A549 (cell line): ENCODE results near the gene ZNF652. TPM values are rescaled to one million over a fixed set of nuclear protein-coding genes. Genes with fewer than 3 reads are reported as not detected.

Experiments used
- ATAC-seq, 2 experiments: fragments of 200-7000 bp in 1 of 2; fragments of >200 bp in 1 of 2; cut with Nextera tagmentation in 1 of 2; cut with Tn5 transposase in 1 of 2; 3 replicates each; pipeline versions ENCODE4 v1.8.0 to v1.9.1; 2018 to 2020; ENCODE audit warnings: mild to moderate bottlenecking in 1 of 2, moderate library complexity in 1 of 2
- CTCF ChIA-PET: fragments of 300-600 bp; sonication (Branson Sonifier 250); formaldehyde crosslinking; extraction: SDS; loops from one replicate; lab custom pipeline; 2021; ENCODE audit warnings: antibody characterized with exemption, inconsistent platforms; lab: Yijun Ruan, JAX
- POLR2A ChIA-PET: fragments of 350-600 bp; formaldehyde crosslinking; extraction: SDS; loops from one replicate; lab custom pipeline; 2021; ENCODE audit warnings: antibody characterized with exemption, inconsistent platforms; lab: Yijun Ruan, JAX
- DNase-seq, 2 experiments: peaks; one replicate each; pipeline versions ENCODE4 v3.0.0 to v3.0.0-alpha.2; 2011 to 2016; ENCODE audit warnings: low read depth in 1 of 2, low spot score in 1 of 2
- FAIRE-seq: peaks from 2 replicates; lab custom pipeline; 2011; peaks lifted over from hg19 to GRCh38; lab: Jason Lieb, UNC
- H3K27ac ChIP-seq, 2 experiments: fragments of >200 bp; sonication (Bioruptor Twin); formaldehyde crosslinking; 3 replicates each; pipeline ENCODE4 v1.5.1; 2016 to 2017
- H3K4me1 ChIP-seq: fragments of >200 bp; sonication (Bioruptor Twin); formaldehyde crosslinking; 3 replicates; pipeline ENCODE4 v1.6.1; 2016
- H3K4me2 ChIP-seq: fragments of >200 bp; sonication (Bioruptor Twin); formaldehyde crosslinking; 3 replicates; pipeline ENCODE4 v1.6.1; 2016
- H3K4me3 ChIP-seq: fragments of >200 bp; sonication (Bioruptor Twin); formaldehyde crosslinking; 3 replicates; pipeline ENCODE4 v1.5.1; 2016
- H3K9me3 ChIP-seq: fragments of >200 bp; sonication (Bioruptor Twin); formaldehyde crosslinking; 3 replicates; pipeline ENCODE4 v1.6.1; 2016
- EP300 ChIP-seq, 2 experiments: fragments of >200 bp; sonication (Bioruptor Twin); formaldehyde crosslinking; IDR thresholded peaks; 2 replicates in 1 of 2; 3 replicates in 1 of 2; pipeline ENCODE4 v1.6.1; 2016 to 2017
- ESRRA ChIP-seq: fragments of 150-350 bp; IDR thresholded peaks from 2 replicates; pipeline ENCODE4 v1.6.1; 2014; ENCODE audit warnings: mild to moderate bottlenecking, low read length, borderline replicate concordance
- FOSB ChIP-seq: fragments of 250-450 bp; sonication (Bioruptor Pico); IDR thresholded peaks from 2 replicates; pipeline ENCODE4 v1.5.0; 2020; ENCODE audit warnings: mild to moderate bottlenecking, moderate library complexity
- FOSL2 ChIP-seq, 2 experiments: fragments of 450-650 bp in 1 of 2; fragments of >200 bp in 1 of 2; sonication (Bioruptor Twin) in 1 of 2; formaldehyde crosslinking; IDR thresholded peaks; 2 replicates each; pipeline versions ENCODE4 v1.5.0 to v1.6.1; 2016 to 2020; ENCODE audit warnings: mild to moderate bottlenecking in 1 of 2, moderate library complexity in 1 of 2
- GATA3 ChIP-seq: IDR thresholded peaks from 2 replicates; pipeline ENCODE4 v1.6.1; 2012; ENCODE audit warnings: borderline replicate concordance
- JUN ChIP-seq, 2 experiments: fragments of >200 bp; sonication (Bioruptor Twin); formaldehyde crosslinking; IDR thresholded peaks; 2 replicates in 1 of 2; 3 replicates in 1 of 2; pipeline ENCODE4 v1.6.1; 2016 to 2017
- JUNB ChIP-seq: fragments of >200 bp; sonication (Bioruptor Twin); formaldehyde crosslinking; IDR thresholded peaks from 2 replicates; pipeline ENCODE4 v1.6.1; 2016
- KDM5A ChIP-seq: fragments of 200-600 bp; sonication (generic); IDR thresholded peaks from 2 replicates; pipeline ENCODE4 v1.6.1; 2016; ENCODE audit warnings: antibody characterized with exemption, mild to moderate bottlenecking
- MAFK ChIP-seq: fragments of 450-650 bp; IDR thresholded peaks from 2 replicates; pipeline ENCODE4 v1.6.1; 2014; ENCODE audit not compliant: partially characterized antibody
- PHF8 ChIP-seq: fragments of 200-600 bp; sonication (generic); IDR thresholded peaks from 2 replicates; pipeline ENCODE4 v1.6.1; 2016; ENCODE audit warnings: low read depth, mild to moderate bottlenecking, antibody characterized with exemption, moderate library complexity, borderline replicate concordance
- POLR2AphosphoS2 ChIP-seq: conservative IDR thresholded peaks from 2 replicates; pipeline ENCODE4 v1.6.1; 2012; ENCODE audit warnings: low read length, improper control_type of control experiment, inconsistent platforms
- RAD21 ChIP-seq, 2 experiments: fragments of >200 bp in 1 of 2; sonication (Bioruptor Twin) in 1 of 2; formaldehyde crosslinking in 1 of 2; IDR thresholded peaks in 1 of 2; conservative IDR thresholded peaks in 1 of 2; 2 replicates in 1 of 2; 3 replicates in 1 of 2; pipeline ENCODE4 v1.6.1; 2012 to 2018; ENCODE audit warnings: inconsistent platforms in 1 of 2
- RCOR1 ChIP-seq: fragments of 150-350 bp; IDR thresholded peaks from 2 replicates; pipeline ENCODE4 v1.6.1; 2014; ENCODE audit warnings: antibody characterized with exemption, low read length, low read depth
- RFX5 ChIP-seq: fragments of 450-650 bp; IDR thresholded peaks from 2 replicates; pipeline ENCODE4 v1.7.1; 2014; ENCODE audit warnings: antibody characterized with exemption, mild to moderate bottlenecking, moderate library complexity
- RNF2 ChIP-seq: fragments of 200-600 bp; sonication (generic); IDR thresholded peaks from 2 replicates; pipeline ENCODE4 v1.6.1; 2016; ENCODE audit warnings: low read depth, mild to moderate bottlenecking, antibody characterized with exemption, moderate library complexity, borderline replicate concordance
- SMC3 ChIP-seq: fragments of >200 bp; sonication (Bioruptor Twin); formaldehyde crosslinking; IDR thresholded peaks from 3 replicates; pipeline ENCODE4 v1.6.1; 2018; ENCODE audit warnings: inconsistent platforms
- TFCP2L1 ChIP-seq: fragments of 250-450 bp; sonication (Bioruptor Pico); IDR thresholded peaks from 2 replicates; pipeline ENCODE4 v1.5.0; 2021; ENCODE audit warnings: mild to moderate bottlenecking
- TP53 ChIP-seq: fragments of 250-450 bp; sonication (Bioruptor Pico); IDR thresholded peaks from 2 replicates; pipeline ENCODE4 v1.5.0; 2021; ENCODE audit warnings: mild to moderate bottlenecking, moderate library complexity
- ZFP36 ChIP-seq: fragments of 450-650 bp; IDR thresholded peaks from 2 replicates; pipeline ENCODE4 v1.6.1; 2014; ENCODE audit warnings: borderline replicate concordance; ENCODE audit not compliant: partially characterized antibody
- WGBS: methylation state at CpG from one replicate; pipeline ENCODE4 v1.1.6; 2017; ENCODE audit errors: missing lambda C conversion rate; 5-methylcytosine and 5-hydroxymethylcytosine counted together
- polyA plus RNA-seq, 4 experiments: library from polyadenylated mRNA; depleted of rRNA in 3 of 4; stranded (reverse); fragments of >200 nt; fragmentation: RNase III in 1 of 4; extraction: RNeasy Plus Mini Kit Qiagen cat#74134 plus additional on column Dnase treatment in 1 of 4; gene quantifications; 2 replicates in 3 of 4; 3 replicates in 1 of 4; pipeline ENCODE4 v1.2.3, GENCODE V29; 2011 to 2017
- TF ChIP-seq, protein P1 (sequence below): fragments of 200-600 bp; sonication (generic); IDR thresholded peaks from 2 replicates; pipeline ENCODE4 v1.6.1; 2016; ENCODE audit warnings: antibody characterized with exemption, mild to moderate bottlenecking, moderate library complexity
- TF ChIP-seq, protein P2 (sequence below): fragments of 250-450 bp; sonication (Bioruptor Pico); IDR thresholded peaks from 2 replicates; pipeline ENCODE4 v1.5.0; 2021; ENCODE audit warnings: mild to moderate bottlenecking, moderate library complexity, borderline replicate concordance
- TF ChIP-seq, protein P3 (sequence below): IDR thresholded peaks from 2 replicates; pipeline ENCODE4 v1.6.1; 2012

ZNF652 gene
- polyA plus RNA-seq, 2 of the 4 experiments (the other 2 are of a cell fraction) = 5.7 to 14.8 TPM

DNA sequence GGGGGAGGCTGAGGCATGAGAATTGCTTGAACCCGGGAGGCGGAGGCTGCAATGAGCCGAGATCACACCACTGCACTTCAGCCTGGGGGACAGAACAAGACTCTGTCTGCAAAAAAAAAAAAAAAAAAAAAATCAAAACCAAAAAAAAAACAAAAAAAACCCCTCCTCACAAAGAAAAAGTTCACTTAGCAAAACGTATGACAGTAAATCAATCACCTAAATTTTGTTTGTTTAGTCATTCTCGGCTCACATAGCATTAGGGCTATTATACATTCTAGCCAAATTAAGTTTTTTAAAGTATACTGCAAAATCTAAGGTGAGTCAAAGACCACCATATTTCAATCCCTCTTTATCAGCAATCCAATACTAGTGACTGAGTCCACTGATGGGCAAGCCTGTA lies 5.7 kb downstream of the ZNF652 start:
- no peak overlapping the region for H3K4me2 ChIP-seq
- DNase-seq = no peak
- no peak for FAIRE-seq
- ATAC-seq = no peak
- CTCF ChIA-PET = interaction anchor here (0.7 to 1.1 kb wide), 3 partner anchors 10 to 200 kb away, joined by 3 to 5 read pairs (median 3); no protein-coding TSS in a partner anchor
- H3K9me3 ChIP-seq = no peaks in the 10 kb centered on the region
- TF ChIP-seq, protein P1, sequence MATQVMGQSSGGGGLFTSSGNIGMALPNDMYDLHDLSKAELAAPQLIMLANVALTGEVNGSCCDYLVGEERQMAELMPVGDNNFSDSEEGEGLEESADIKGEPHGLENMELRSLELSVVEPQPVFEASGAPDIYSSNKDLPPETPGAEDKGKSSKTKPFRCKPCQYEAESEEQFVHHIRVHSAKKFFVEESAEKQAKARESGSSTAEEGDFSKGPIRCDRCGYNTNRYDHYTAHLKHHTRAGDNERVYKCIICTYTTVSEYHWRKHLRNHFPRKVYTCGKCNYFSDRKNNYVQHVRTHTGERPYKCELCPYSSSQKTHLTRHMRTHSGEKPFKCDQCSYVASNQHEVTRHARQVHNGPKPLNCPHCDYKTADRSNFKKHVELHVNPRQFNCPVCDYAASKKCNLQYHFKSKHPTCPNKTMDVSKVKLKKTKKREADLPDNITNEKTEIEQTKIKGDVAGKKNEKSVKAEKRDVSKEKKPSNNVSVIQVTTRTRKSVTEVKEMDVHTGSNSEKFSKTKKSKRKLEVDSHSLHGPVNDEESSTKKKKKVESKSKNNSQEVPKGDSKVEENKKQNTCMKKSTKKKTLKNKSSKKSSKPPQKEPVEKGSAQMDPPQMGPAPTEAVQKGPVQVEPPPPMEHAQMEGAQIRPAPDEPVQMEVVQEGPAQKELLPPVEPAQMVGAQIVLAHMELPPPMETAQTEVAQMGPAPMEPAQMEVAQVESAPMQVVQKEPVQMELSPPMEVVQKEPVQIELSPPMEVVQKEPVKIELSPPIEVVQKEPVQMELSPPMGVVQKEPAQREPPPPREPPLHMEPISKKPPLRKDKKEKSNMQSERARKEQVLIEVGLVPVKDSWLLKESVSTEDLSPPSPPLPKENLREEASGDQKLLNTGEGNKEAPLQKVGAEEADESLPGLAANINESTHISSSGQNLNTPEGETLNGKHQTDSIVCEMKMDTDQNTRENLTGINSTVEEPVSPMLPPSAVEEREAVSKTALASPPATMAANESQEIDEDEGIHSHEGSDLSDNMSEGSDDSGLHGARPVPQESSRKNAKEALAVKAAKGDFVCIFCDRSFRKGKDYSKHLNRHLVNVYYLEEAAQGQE = no peak
- no peak for TF ChIP-seq MAFK
- no peak for TF ChIP-seq ESRRA
- TF ChIP-seq GATA3 = no peak
- TF ChIP-seq KDM5A = no peak
- no peak for TF ChIP-seq POLR2AphosphoS2
- TF ChIP-seq JUNB = no peak
- no peak for TF ChIP-seq RCOR1
- POLR2A ChIA-PET = no interaction called here
- peaks cover 23% of the 10 kb centered on the region for H3K4me1 ChIP-seq
- WGBS = 90% methylated on average over 5 of the region's 5 CpGs
- H3K4me3 ChIP-seq = no peak overlapping the region
- no peak overlapping the region for H3K27ac ChIP-seq

DNA sequence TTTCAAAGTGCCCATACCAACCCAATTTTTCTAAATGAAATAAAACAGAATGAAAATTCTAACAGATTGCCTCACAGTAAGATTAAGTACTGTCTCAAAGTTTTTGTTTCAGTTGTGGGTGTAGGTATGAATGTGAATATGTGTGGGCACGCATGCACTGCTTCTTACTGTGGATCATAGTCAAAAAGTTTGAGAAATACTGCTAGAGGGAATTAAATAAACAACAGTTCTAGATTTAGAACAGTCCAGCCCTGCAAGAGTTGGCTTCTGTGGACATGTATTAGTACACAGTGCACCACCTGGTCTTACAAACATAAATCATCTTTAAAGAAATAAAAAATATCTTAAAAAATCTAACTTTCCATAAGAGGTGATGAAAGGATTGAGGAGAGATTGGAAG lies 8.4 kb downstream of the ZNF652 start:
- ChIA-PET POLR2A (no interaction called here), CTCF (interaction anchor here (2.0 to 2.5 kb wide), 2 partner anchors 17 to 203 kb away, joined by 6 to 10 read pairs; no protein-coding TSS in a partner anchor)
- TF ChIP-seq PHF8 (no peak), FOSL2 (IDR thresholded peaks at IDR 0.05) (no peak), FOSL2 (CRISPR knock-in tag; IDR thresholded peaks at IDR 0.05) (no peak), ZFP36 (no peak), RFX5 (no peak)
- H3K4me3 ChIP-seq = no peak overlapping the region
- H3K27ac ChIP-seq = no peak overlapping the region
- no peaks in the 10 kb centered on the region for H3K9me3 ChIP-seq
- no peak overlapping the region for H3K4me2 ChIP-seq
- FAIRE-seq = peak; percentile 59
- peaks cover 2% of the 10 kb centered on the region; the same call in 1 of the 3 replicates for H3K4me1 ChIP-seq
- WGBS = 96% methylated on average over 1 of the region's 1 CpG
- no peak for DNase-seq
- ATAC-seq = no peak

DNA sequence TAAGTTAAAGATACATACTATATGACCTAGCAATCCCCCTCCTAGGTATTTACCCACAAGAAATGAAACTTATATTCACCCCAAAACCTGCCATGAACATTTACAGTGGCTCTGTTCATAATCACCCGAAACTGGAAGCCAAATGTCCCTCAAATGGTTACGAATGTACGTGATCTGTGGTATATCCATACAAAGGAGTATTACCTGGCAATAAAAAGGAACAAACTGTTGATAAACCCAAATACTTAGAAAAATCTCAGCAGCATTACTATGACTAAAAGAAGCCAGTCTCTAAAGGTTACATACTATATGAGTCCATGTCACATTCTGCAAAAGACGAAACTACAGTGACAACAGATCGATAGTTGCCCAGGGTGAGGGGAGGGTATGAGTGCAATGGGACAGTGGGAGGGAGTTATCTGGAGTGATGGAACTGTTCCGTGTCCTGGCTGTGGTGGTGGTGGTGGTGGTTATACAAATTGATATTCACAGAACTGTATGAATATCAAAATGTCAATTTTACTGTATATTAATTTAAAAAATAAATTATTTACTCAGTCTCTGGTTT lies 9.4 kb downstream of the ZNF652 start:
- H3K4me3 ChIP-seq = no peak overlapping the region
- DNase-seq (no peak), ATAC-seq (no peak), FAIRE-seq (no peak)
- H3K4me1 ChIP-seq = no peaks in the 10 kb centered on the region
- H3K4me2 ChIP-seq = no peak overlapping the region
- 91% methylated on average over 6 of the region's 6 CpGs for WGBS
- no peaks in the 10 kb centered on the region for H3K9me3 ChIP-seq
- ChIA-PET POLR2A (no interaction called here), CTCF (interaction anchor here (1.2 to 2.5 kb wide), 3 partner anchors 18 to 204 kb away, joined by 3 to 10 read pairs (median 4); no protein-coding TSS in a partner anchor)
- H3K27ac ChIP-seq = no peak overlapping the region
- TF ChIP-seq, protein P2, sequence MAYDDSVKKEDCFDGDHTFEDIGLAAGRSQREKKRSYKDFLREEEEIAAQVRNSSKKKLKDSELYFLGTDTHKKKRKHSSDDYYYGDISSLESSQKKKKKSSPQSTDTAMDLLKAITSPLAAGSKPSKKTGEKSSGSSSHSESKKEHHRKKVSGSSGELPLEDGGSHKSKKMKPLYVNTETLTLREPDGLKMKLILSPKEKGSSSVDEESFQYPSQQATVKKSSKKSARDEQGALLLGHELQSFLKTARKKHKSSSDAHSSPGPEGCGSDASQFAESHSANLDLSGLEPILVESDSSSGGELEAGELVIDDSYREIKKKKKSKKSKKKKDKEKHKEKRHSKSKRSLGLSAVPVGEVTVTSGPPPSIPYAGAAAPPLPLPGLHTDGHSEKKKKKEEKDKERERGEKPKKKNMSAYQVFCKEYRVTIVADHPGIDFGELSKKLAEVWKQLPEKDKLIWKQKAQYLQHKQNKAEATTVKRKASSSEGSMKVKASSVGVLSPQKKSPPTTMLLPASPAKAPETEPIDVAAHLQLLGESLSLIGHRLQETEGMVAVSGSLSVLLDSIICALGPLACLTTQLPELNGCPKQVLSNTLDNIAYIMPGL = no peak
- no peak for TF ChIP-seq JUN (IDR thresholded peaks at IDR 0.05)
- no peak for TF ChIP-seq RNF2
- no peak for TF ChIP-seq SMC3
- no peak for TF ChIP-seq TFCP2L1 (CRISPR knock-in tag)
- no peak for TF ChIP-seq RAD21 (conservative IDR thresholded peaks at IDR 0.05 in 1 of 2, IDR thresholded peaks at IDR 0.05 in 1 of 2)
- no peak for TF ChIP-seq RFX5
- TF ChIP-seq TP53 (CRISPR knock-in tag) = no peak
- no peak for TF ChIP-seq FOSB
- no peak for TF ChIP-seq FOSL2 (IDR thresholded peaks at IDR 0.05)
- TF ChIP-seq FOSL2 (CRISPR knock-in tag; IDR thresholded peaks at IDR 0.05) = no peak
- no peak for TF ChIP-seq EP300 (IDR thresholded peaks at IDR 0.05)
- TF ChIP-seq GATA3 = no peak
- TF ChIP-seq, protein P3, sequence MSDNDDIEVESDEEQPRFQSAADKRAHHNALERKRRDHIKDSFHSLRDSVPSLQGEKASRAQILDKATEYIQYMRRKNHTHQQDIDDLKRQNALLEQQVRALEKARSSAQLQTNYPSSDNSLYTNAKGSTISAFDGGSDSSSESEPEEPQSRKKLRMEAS = no peak
